ENCODE data around the gene BEX4.

Gene BEX4

GRCh38 chrX:103240155-103240554, 25.2 kb downstream of the BEX4 start:
- DNase-seq (ENCODE audit: low spot score), result no peak

- DNase-seq (ENCODE audit: low spot score), result peak; percentile 24
Observed at GRCh38 chrX:103248553-103248952, 33.6 kb downstream of the BEX4 start.

- DNase-seq (ENCODE audit: low spot score), result no peak
Observed at GRCh38 chrX:103249805-103250204, 34.9 kb downstream of the BEX4 start.

GRCh38 chrX:103250977-103251376, 36.1 kb downstream of the BEX4 start:
- DNase-seq (ENCODE audit: low spot score), result no peak

- DNase-seq (ENCODE audit: low spot score), result peak; percentile 5
Observed at GRCh38 chrX:103253608-103254007, 38.7 kb downstream of the BEX4 start.

GRCh38 chrX:103254171-103254824, 39.4 kb downstream of the BEX4 start:
- DNase-seq (ENCODE audit: low spot score), result peak; percentile 49

- DNase-seq (ENCODE audit: low spot score), result peak; percentile 92
Observed at GRCh38 chrX:103254921-103255493, 40.1 kb downstream of the BEX4 start, which contains the start of gene TCEAL8. Gene TCEAL8, minus strand, starts transcription at chrX:103255155. Its CDS starts 1,176 bp downstream, at chrX:103253979.

GRCh38 chrX:103256651-103257050, 41.7 kb downstream of the BEX4 start:
- no peak for DNase-seq (ENCODE audit: low spot score)

GRCh38 chrX:103258275-103258674, 43.4 kb downstream of the BEX4 start:
- no peak for DNase-seq (ENCODE audit: low spot score)
